Measurements from ENCODE around the gene NAIP. TPM values are rescaled to one million over a fixed set of nuclear protein-coding genes. Genes with fewer than 3 reads are reported as not detected.
"Not testable (repeated sequence)": the region's sequence is repeated elsewhere in the genome, so short reads cannot be mapped to it uniquely, and the experiment has no call there.

NAIP gene
- total RNA-seq, 4 donors from 2014 or later, result 6.5 to 21.0 (median 12.8) TPM

GRCh38 chr5:71014176-71014575, 11.0 kb downstream of the NAIP start:
- 80% methylated on average over 8 of the region's 8 CpGs for WGBS
- Histone ChIP-seq H3K27me3 (no peaks in the 10 kb centered on the region), H3K9me3 (no peaks in the 10 kb centered on the region), H3K27ac (replicated peaks in 1 of 4) (no peak overlapping the region), H3K4me1 (no peaks in the 10 kb centered on the region), H3K4me3 (no peak overlapping the region), H3K36me3 (no peaks in the 10 kb centered on the region)
- TF ChIP-seq EP300 (IDR thresholded peaks at IDR 0.05) (no peak), POLR2A (IDR thresholded peaks at IDR 0.05; ENCODE audit: low read depth) (no peak), CTCF (IDR thresholded peaks at IDR 0.05) (no peak), POLR2AphosphoS5 (IDR thresholded peaks at IDR 0.05) (no peak)
- peak; percentile 5 for DNase-seq (ENCODE audit: extremely low spot score)
- intact Hi-C loops (cut with DNase I), result no loop called here

- Histone ChIP-seq H3K27me3 (no peaks in the 10 kb centered on the region), H3K27ac (replicated peaks in 1 of 4) (no peak overlapping the region), H3K4me1 (no peaks in the 10 kb centered on the region), H3K9me3 (no peaks in the 10 kb centered on the region), H3K36me3 (no peaks in the 10 kb centered on the region), H3K4me3 (no peak overlapping the region)
- 89% methylated on average over 12 of the region's 12 CpGs for WGBS
- intact Hi-C loops (cut with DNase I), result no loop called here
- DNase-seq (ENCODE audit: extremely low spot score), result peak; percentile 53
- TF ChIP-seq POLR2A (IDR thresholded peaks at IDR 0.05; ENCODE audit: low read depth) (no peak), POLR2AphosphoS5 (IDR thresholded peaks at IDR 0.05) (no peak), EP300 (IDR thresholded peaks at IDR 0.05) (no peak), CTCF (IDR thresholded peaks at IDR 0.05) (no peak)
Observed at GRCh38 chr5:71013575-71013974, 11.6 kb downstream of the NAIP start.

- TF ChIP-seq CTCF (IDR thresholded peaks at IDR 0.05), result no peak
- WGBS, result 85% methylated on average over 8 of the region's 8 CpGs
Observed at GRCh38 chr5:71011194-71011792, 13.8 kb downstream of the NAIP start.

GRCh38 chr5:71006983-71007382, 18.2 kb downstream of the NAIP start:
- H3K36me3 ChIP-seq; H3K4me3 ChIP-seq; H3K4me1 ChIP-seq; H3K9me3 ChIP-seq; intact Hi-C loops (cut with DNase I); H3K27ac ChIP-seq (replicated peaks in 1 of 4); DNase-seq (ENCODE audit: extremely low spot score); H3K27me3 ChIP-seq: not testable (repeated sequence)
- no CpG with 5 or more reads among the region's 7 CpGs for WGBS

More at GRCh38 chr5:71011194-71011792, 13.8 kb downstream of the NAIP start:
- intact Hi-C loops (cut with DNase I), result no loop called here
- DNase-seq (ENCODE audit: extremely low spot score), result peak; percentile 74
- Histone ChIP-seq H3K9me3 (no peaks in the 10 kb centered on the region), H3K4me3 (no peak overlapping the region), H3K27me3 (no peaks in the 10 kb centered on the region), H3K4me1 (no peaks in the 10 kb centered on the region), H3K36me3 (no peaks in the 10 kb centered on the region), H3K27ac (replicated peaks in 1 of 4) (no peak overlapping the region)

- H3K4me3 ChIP-seq; H3K27me3 ChIP-seq; DNase-seq (ENCODE audit: extremely low spot score); intact Hi-C loops (cut with DNase I); H3K36me3 ChIP-seq; H3K9me3 ChIP-seq; H3K27ac ChIP-seq (replicated peaks in 1 of 4); H3K4me1 ChIP-seq: not testable (repeated sequence)
- WGBS, result no CpG with 5 or more reads among the region's 10 CpGs
Observed at GRCh38 chr5:70984882-70985281, 40.3 kb downstream of the NAIP start.

GRCh38 chr5:70967220-70967619, 57.9 kb downstream of the NAIP start:
- H3K27me3 ChIP-seq; H3K4me3 ChIP-seq; H3K36me3 ChIP-seq; H3K27ac ChIP-seq (replicated peaks in 1 of 4); DNase-seq (ENCODE audit: extremely low spot score); H3K4me1 ChIP-seq; H3K9me3 ChIP-seq; intact Hi-C loops (cut with DNase I): not testable (repeated sequence)
- WGBS, result no CpG with 5 or more reads among the region's 7 CpGs

- H3K4me3 ChIP-seq, result not testable (repeated sequence)
Observed at GRCh38 chr5:70964531-70964930, 60.6 kb downstream of the NAIP start.

GRCh38 chr5:70953068-70953467, 72.1 kb downstream of the NAIP start:
- H3K4me3 ChIP-seq; H3K36me3 ChIP-seq; H3K4me1 ChIP-seq; intact Hi-C loops (cut with DNase I); H3K27me3 ChIP-seq; H3K27ac ChIP-seq (replicated peaks in 1 of 4); DNase-seq (ENCODE audit: extremely low spot score); H3K9me3 ChIP-seq: not testable (repeated sequence)
- WGBS, result no CpG with 5 or more reads among the region's 10 CpGs

More at GRCh38 chr5:70964531-70964930, 60.6 kb downstream of the NAIP start:
- DNase-seq (ENCODE audit: extremely low spot score); H3K27me3 ChIP-seq; H3K9me3 ChIP-seq; H3K27ac ChIP-seq (replicated peaks in 1 of 4); H3K4me1 ChIP-seq; intact Hi-C loops (cut with DNase I); H3K36me3 ChIP-seq: not testable (repeated sequence)

- intact Hi-C loops (cut with DNase I); H3K4me3 ChIP-seq; H3K27me3 ChIP-seq; H3K27ac ChIP-seq (replicated peaks in 1 of 4); DNase-seq (ENCODE audit: extremely low spot score); H3K4me1 ChIP-seq; H3K9me3 ChIP-seq; H3K36me3 ChIP-seq: not testable (repeated sequence)
- no CpG with 5 or more reads among the region's 1 CpG for WGBS
Observed at GRCh38 chr5:70932560-70932959, 92.6 kb downstream of the NAIP start.

Data from esophagus muscularis mucosa (tissue), 4 donors.